LNCAP (cell line): ENCODE data around the gene SLC6A15.

Experiments used
- TF ChIP-seq, protein P1 (sequence below): fragments of 450-650 bp; IDR thresholded peaks from 2 replicates; pipeline ENCODE4 v1.5.1; 2017; ENCODE audit warnings: mild to moderate bottlenecking

The SLC6A15 gene

DNA sequence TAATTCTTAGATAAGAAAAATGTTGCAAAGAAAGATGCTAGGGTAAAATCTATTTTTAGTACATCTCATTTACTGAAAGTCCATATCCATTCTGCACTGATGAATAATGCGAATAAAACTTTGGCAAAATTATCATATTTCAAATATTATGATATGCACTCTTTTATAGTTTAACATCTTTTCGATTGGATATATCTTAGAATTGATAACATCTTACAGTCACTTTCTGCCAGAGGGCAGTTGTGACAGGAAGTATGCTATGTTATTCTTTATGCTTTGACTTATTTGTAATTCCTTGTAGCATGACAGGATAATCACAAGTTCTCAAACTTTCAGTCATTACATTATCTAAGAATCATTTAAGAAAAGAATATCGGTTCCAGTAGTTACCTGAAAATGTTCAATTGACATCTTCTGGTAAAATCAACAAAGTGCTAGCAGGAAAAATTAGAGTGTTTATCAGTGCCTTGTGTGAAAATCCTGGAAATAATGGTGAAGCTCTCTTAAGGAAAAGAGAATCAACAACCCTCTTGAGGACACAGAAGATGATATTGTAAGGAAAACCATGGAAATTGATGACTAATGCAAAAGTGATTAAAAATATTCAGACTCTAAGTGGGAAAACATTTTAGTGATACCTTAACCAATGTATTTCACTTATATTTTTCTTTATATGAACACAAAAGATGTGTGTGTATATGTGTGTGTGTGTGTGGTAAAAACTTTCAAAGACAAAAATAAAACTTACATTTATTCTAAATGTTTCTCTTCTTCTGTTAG, 95.5 kb downstream of the SLC6A15 start:
- TF ChIP-seq, protein P1, sequence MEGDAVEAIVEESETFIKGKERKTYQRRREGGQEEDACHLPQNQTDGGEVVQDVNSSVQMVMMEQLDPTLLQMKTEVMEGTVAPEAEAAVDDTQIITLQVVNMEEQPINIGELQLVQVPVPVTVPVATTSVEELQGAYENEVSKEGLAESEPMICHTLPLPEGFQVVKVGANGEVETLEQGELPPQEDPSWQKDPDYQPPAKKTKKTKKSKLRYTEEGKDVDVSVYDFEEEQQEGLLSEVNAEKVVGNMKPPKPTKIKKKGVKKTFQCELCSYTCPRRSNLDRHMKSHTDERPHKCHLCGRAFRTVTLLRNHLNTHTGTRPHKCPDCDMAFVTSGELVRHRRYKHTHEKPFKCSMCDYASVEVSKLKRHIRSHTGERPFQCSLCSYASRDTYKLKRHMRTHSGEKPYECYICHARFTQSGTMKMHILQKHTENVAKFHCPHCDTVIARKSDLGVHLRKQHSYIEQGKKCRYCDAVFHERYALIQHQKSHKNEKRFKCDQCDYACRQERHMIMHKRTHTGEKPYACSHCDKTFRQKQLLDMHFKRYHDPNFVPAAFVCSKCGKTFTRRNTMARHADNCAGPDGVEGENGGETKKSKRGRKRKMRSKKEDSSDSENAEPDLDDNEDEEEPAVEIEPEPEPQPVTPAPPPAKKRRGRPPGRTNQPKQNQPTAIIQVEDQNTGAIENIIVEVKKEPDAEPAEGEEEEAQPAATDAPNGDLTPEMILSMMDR: no peak

DNA sequence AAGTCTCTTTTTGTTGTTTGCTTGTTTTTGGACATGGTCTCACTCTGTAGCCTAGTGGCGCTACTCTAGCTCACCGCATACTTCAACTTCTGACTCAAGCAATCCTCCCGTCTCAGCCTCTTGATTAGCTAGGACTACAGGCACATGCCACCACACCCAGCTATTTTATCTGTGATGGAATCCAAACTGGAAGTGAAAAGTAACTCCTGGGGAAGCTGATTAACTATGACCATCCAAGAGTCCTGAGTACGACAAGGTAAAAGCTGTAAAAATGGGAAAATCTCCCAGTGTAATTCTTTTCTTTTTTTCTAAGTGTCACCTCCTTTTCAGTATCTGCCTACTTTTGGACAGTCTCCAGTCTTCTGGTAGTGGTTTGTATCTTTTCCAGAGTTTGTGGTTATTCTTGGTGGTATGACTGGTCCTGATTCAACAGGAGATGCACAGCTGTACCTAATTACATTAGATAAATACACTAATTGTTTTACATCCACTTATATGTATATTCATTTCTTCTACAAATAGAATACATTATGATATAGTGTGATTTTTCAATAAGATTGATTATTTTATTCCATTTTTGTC, 97.8 kb downstream of the SLC6A15 start:
- TF ChIP-seq, protein P1: no peak

DNA sequence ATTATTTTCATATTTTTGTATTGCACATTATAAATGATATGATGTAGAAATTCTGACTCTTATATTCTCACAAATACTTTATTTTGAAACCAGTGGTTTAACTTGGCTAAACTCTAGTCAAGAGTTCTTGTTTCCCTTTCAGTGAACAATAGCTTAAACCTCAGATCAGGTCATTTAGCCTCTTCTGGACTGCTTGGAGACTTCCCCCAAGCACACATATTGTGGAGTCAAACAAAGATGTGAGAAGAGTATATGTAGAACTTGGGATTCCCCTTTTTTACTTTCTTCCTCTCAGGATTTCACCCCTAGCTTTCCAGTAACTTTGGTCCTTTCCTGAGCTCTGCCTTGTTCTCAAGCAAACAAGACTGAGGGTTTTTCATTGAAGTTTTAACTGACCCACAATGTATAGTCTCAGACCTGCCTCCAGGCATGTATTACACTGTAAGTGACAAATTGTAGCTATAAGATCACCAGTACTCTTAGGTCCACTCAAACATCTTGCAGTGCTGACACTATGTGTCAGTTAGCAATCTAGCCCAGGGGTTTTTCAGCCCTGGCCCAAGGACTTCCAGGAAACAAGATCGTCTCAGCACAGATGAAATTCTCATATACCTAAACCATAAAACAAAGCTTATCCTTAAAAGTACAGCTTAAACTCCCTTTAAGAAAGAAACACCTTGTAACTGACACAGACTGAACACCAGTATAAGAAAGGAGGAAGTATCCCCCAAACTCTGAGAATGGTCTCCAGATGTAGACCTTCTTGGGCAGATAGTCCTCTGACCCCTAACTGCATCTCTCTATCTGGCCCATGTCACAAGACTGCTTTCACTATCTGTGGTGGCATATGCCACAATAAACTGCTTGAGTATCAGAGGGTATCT, 98.6 kb downstream of the SLC6A15 start:
- TF ChIP-seq, protein P1: no peak

DNA sequence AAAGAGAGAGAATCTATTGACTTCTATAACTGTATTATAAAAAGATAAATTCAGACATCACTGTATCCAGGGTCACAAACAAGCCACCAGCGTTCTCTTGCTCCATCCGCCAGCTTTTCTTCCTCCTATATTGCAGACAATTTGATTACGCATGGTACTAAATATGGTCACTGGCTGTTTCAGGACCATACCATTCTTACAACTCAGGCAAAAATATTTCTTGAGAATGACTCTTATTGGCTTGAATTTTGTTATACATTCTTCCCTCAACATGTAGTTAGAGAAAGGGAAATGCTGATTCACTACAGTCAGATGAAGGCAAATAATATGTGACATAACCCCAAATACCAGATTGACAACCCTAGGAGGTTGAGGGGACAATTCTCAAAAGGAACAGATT, 101.3 kb downstream of the SLC6A15 start:
- TF ChIP-seq, protein P1: no peak

DNA sequence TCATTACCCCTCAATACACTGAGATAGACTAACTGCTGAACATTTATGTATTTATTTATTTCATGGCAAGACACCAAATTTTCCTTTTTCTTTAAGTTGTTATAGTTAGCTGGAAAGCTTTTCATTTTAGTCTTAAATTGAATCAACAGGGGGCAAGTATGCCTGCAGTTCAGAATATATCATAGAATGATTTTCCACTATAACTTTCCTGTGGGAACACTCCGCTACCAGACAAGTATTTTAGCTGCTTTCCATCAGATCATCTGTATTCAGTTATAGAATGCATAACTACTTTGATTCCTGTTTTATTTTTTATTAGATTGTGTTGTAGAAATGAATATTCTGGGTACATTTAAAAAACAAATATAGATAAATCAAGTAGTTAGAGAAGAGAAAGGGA, 102.0 kb downstream of the SLC6A15 start:
- TF ChIP-seq, protein P1: no peak
